Rectal smooth muscle tissue (tissue), 1 donor: ENCODE results near the gene PCDHB7.
"Not testable (repeated sequence)": the region's sequence is repeated elsewhere in the genome, so short reads cannot be mapped to it uniquely, and the experiment has no call there.

ENCODE experiments used
- H3K27ac ChIP-seq: one replicate; pipeline ENCODE4 v1.7.0; 2013; ENCODE audit warnings: low read depth, low read length, inconsistent platforms
- H3K27me3 ChIP-seq: one replicate; pipeline ENCODE4 v1.7.0; 2013; ENCODE audit warnings: low read length; ENCODE audit not compliant: control insufficient read depth, insufficient read depth
- H3K36me3 ChIP-seq: one replicate; pipeline ENCODE4 v1.7.0; 2013; ENCODE audit warnings: low read length; ENCODE audit not compliant: control insufficient read depth, insufficient read depth
- H3K4me1 ChIP-seq: one replicate; pipeline ENCODE4 v1.7.0; 2013; ENCODE audit warnings: low read length; ENCODE audit not compliant: control insufficient read depth, insufficient read depth
- H3K4me3 ChIP-seq: one replicate; pipeline ENCODE4 v1.7.0; 2013; ENCODE audit warnings: low read length
- H3K9ac ChIP-seq: one replicate; pipeline ENCODE4 v1.7.0; 2013; ENCODE audit warnings: low read length

Gene PCDHB7

GRCh38 chr5:141186897-141187512 is 14.6 kb downstream of the PCDHB7 start, which contains the start of gene PCDHB9:
Gene PCDHB9, plus strand, starts transcription at chr5:141187161. Its CDS starts 158 bp downstream, at chr5:141187319.
- no peak within 1 kb of the TSS for H3K9ac ChIP-seq
- no peaks in the 10 kb centered on the region for H3K27me3 ChIP-seq
- no peaks in the 10 kb centered on the region for H3K4me1 ChIP-seq
- no peaks in the 10 kb centered on the region for H3K36me3 ChIP-seq
- H3K27ac ChIP-seq, result no peak within 1 kb of the TSS
- no peak within 1 kb of the TSS for H3K4me3 ChIP-seq

DNA sequence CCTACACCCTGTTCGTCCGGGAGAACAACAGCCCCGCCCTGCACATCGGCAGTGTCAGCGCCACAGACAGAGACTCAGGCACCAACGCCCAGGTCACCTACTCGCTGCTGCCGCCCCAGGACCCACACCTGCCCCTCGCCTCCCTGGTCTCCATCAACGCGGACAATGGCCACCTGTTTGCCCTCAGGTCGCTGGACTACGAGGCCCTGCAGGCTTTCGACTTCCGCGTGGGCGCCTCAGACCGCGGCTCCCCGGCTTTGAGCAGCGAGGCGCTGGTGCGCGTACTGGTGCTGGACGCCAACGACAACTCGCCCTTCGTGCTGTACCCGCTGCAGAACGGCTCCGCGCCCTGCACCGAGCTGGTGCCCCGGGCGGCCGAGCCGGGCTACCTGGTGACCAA is 16.2 kb downstream of the PCDHB7 start:
- H3K27me3 ChIP-seq, H3K4me1 ChIP-seq, H3K36me3 ChIP-seq, H3K4me3 ChIP-seq, H3K27ac ChIP-seq, H3K9ac ChIP-seq: not testable (repeated sequence)

GRCh38 chr5:141189131-141189530 is 16.7 kb downstream of the PCDHB7 start:
- not testable (repeated sequence) for H3K4me1 ChIP-seq, H3K36me3 ChIP-seq, H3K27me3 ChIP-seq, H3K9ac ChIP-seq, H3K27ac ChIP-seq, H3K4me3 ChIP-seq

DNA sequence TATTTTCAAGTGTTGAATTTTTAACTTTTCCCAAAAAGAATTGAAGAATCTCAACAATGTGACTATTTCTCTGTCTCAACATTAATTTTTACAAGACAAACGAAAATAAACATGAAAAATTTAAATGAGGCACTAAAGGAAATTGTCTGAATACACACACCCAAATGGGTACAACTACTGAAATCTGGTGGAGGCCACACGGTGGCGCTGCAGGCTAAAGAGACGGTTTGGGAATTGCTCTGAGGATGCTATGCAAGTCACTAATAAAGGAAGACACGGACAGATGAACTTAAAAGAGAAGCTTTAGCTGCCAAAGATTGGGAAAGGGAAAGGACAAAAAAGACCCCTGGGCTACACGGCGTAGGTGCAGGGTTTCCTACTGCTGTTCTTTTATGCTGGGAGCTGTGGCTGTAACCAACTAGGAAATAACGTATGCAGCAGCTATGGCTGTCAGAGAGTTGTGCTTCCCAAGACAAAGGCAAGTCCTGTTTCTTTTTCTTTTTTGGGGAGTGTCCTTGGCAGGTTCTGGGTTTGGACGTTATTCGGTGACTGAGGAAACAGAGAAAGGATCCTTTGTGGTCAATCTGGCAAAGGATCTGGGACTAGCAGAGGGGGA is 19.8 kb downstream of the PCDHB7 start, which contains the start of gene PCDHB10:
Gene PCDHB10, plus strand, starts transcription at position 244 of the 616 bp plus-strand sequence. Its CDS starts 200 bp downstream, at position 444.
- H3K4me3 ChIP-seq, result peak within 1 kb of the TSS; percentile 32
- H3K27me3 ChIP-seq, result no peaks in the 10 kb centered on the region

DNA sequence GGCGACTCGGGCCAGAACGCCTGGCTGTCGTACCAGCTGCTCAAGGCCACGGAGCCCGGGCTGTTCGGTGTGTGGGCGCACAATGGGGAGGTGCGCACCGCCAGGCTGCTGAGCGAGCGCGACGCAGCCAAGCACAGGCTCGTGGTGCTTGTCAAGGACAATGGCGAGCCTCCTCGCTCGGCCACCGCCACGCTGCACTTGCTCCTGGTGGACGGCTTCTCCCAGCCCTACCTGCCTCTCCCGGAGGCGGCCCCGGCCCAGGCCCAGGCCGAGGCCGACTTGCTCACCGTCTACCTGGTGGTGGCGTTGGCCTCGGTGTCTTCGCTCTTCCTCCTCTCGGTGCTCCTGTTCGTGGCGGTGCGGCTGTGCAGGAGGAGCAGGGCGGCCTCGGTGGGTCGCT is 21.9 kb downstream of the PCDHB7 start:
- not testable (repeated sequence) for H3K9ac ChIP-seq, H3K27me3 ChIP-seq, H3K27ac ChIP-seq, H3K4me3 ChIP-seq, H3K4me1 ChIP-seq, H3K36me3 ChIP-seq

More for the DNA sequence above, 19.8 kb downstream of the PCDHB7 start, which contains the start of gene PCDHB10:
- Histone ChIP-seq H3K27ac (no peak within 1 kb of the TSS), H3K36me3 (no peaks in the 10 kb centered on the region), H3K9ac (no peak within 1 kb of the TSS), H3K4me1 (no peaks in the 10 kb centered on the region)

GRCh38 chr5:141196363-141196762 is 23.9 kb downstream of the PCDHB7 start:
- Histone ChIP-seq H3K9ac (no peak overlapping the region), H3K27me3 (no peaks in the 10 kb centered on the region), H3K36me3 (no peaks in the 10 kb centered on the region), H3K27ac (no peak overlapping the region), H3K4me1 (no peaks in the 10 kb centered on the region), H3K4me3 (no peak overlapping the region)

DNA sequence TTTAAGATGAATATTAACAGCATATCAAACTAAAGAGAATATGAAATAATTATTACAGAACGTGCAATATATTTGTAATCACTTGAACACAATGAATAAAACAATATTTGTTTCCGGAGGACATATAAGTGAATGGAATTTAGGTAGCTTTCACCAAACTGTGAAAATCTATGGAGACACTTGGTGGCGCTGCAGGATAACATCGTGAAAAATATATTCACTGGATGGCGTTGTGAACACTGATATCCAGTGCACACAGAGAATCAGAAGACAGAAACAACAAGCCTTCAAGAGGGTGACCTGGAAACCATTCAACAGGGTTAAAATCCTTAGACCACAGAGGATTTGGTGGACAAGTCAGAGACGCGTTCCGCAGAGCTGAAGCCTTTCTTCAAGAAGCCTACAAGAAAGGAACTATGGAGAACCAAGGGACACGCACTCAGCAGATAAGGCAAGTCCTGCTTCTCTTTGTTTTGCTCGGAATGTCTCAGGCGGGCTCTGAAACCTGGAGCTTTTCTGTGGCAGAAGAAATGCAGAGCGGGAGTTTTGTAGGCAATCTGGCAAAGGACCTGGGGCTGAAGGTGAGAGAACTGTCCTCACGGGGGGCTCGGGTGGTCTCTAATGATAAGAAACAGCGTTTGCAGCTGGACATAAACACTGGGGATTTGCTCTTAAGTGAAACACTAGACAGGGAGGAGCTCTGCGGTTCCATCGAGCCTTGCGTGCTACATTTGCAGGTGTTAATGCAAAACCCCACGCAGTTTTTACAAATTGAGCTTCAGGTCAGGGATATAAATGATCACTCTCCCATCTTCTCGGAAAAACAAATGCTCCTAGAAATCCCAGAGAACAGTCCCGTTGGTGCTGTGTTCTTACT is 27.2 kb downstream of the PCDHB7 start, which contains the start of gene PCDHB11:
Gene PCDHB11, plus strand, starts transcription at position 269 of the 877 bp plus-strand sequence. Its CDS starts 148 bp downstream, at position 417.
- Histone ChIP-seq H3K36me3 (no peaks in the 10 kb centered on the region), H3K27ac (no peak within 1 kb of the TSS), H3K27me3 (no peaks in the 10 kb centered on the region), H3K4me3 (peak within 1 kb of the TSS; percentile 29), H3K9ac (no peak within 1 kb of the TSS), H3K4me1 (no peaks in the 10 kb centered on the region)

DNA sequence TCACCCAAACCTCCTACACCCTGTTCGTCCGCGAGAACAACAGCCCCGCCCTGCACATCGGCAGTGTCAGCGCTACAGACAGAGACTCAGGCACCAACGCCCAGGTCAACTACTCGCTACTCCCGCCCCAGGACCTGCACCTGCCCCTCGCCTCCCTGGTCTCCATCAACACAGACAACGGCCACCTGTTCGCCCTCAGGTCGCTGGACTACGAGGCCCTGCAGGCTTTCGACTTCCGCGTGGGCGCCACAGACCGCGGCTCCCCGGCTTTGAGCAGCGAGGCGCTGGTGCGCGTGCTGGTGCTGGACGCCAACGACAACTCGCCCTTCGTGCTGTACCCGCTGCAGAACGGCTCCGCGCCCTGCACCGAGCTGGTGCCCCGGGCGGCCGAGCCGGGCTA is 28.7 kb downstream of the PCDHB7 start:
- not testable (repeated sequence) for H3K27me3 ChIP-seq, H3K9ac ChIP-seq, H3K36me3 ChIP-seq, H3K4me3 ChIP-seq, H3K27ac ChIP-seq, H3K4me1 ChIP-seq

DNA sequence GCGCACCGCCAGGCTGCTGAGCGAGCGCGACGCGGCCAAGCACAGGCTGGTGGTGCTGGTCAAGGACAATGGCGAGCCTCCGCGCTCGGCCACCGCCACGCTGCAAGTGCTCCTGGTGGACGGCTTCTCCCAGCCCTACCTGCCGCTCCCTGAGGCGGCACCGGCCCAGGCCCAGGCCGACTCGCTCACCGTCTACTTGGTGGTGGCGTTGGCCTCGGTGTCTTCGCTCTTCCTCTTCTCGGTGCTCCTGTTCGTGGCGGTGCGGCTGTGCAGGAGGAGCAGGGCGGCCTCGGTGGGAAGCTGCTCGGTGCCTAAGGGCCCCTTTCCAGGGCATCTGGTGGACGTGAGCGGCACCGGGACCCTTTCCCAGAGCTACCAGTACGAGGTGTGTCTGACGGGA is 29.2 kb downstream of the PCDHB7 start:
- not testable (repeated sequence) for H3K4me1 ChIP-seq, H3K36me3 ChIP-seq, H3K27ac ChIP-seq, H3K4me3 ChIP-seq, H3K27me3 ChIP-seq, H3K9ac ChIP-seq

GRCh38 chr5:141208478-141208877 is 36.0 kb downstream of the PCDHB7 start, which contains the start of gene PCDHB12:
Gene PCDHB12, plus strand, starts transcription at chr5:141208719. Its CDS starts 189 bp downstream, at chr5:141208908.
- H3K9ac ChIP-seq, result no peak within 1 kb of the TSS
- H3K27me3 ChIP-seq, result no peaks in the 10 kb centered on the region
- H3K4me1 ChIP-seq, result no peaks in the 10 kb centered on the region
- H3K36me3 ChIP-seq, result no peaks in the 10 kb centered on the region
- no peak within 1 kb of the TSS for H3K27ac ChIP-seq
- H3K4me3 ChIP-seq, result no peak within 1 kb of the TSS

GRCh38 chr5:141210281-141210680 is 37.8 kb downstream of the PCDHB7 start:
- H3K9ac ChIP-seq, H3K27ac ChIP-seq, H3K4me3 ChIP-seq, H3K4me1 ChIP-seq, H3K27me3 ChIP-seq, H3K36me3 ChIP-seq: not testable (repeated sequence)

DNA sequence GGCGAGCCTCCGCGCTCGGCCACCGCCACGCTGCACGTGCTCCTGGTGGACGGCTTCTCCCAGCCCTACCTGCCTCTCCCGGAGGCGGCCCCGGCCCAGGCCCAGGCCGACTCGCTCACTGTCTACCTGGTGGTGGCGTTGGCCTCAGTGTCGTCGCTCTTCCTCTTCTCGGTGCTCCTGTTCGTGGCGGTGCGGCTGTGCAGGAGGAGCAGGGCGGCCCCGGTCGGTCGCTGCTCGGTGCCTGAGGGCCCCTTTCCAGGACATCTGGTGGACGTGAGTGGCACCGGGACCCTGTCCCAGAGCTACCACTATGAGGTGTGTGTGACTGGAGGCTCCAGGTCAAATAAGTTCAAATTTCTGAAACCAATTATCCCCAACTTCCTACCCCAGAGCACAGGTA is 38.4 kb downstream of the PCDHB7 start:
- H3K27me3 ChIP-seq, H3K4me3 ChIP-seq, H3K27ac ChIP-seq, H3K4me1 ChIP-seq, H3K36me3 ChIP-seq, H3K9ac ChIP-seq: not testable (repeated sequence)
